ENCODE data around the gene ZNF853. TPM values are rescaled to one million over a fixed set of nuclear protein-coding genes. Genes with fewer than 3 reads are reported as not detected.
"Not testable (repeated sequence)": the region's sequence is repeated elsewhere in the genome, so short reads cannot be mapped to it uniquely, and the experiment has no call there.

Gene ZNF853
- 1.1 and 4.8 TPM in 2 replicates for total RNA-seq

GRCh38 chr7:6614953-6615722 lies at the start of gene ZNF853:
Gene ZNF853 (plus strand): TSS chr7:6615610. CDS start chr7:6616175, 565 bp downstream.
- DNase-seq (ENCODE audit: low read depth in 2 of 2), result no peak

GRCh38 chr7:6565655-6566054 lies 49.8 kb upstream of the ZNF853 start:
- DNase-seq (ENCODE audit: low read depth in 2 of 2), result no peak

GRCh38 chr7:6567886-6568285 lies 47.5 kb upstream of the ZNF853 start:
- DNase-seq (ENCODE audit: low read depth in 2 of 2), result no peak

GRCh38 chr7:6571160-6571779 lies 44.1 kb upstream of the ZNF853 start:
- no peak for DNase-seq (ENCODE audit: low read depth in 2 of 2)

DNA sequence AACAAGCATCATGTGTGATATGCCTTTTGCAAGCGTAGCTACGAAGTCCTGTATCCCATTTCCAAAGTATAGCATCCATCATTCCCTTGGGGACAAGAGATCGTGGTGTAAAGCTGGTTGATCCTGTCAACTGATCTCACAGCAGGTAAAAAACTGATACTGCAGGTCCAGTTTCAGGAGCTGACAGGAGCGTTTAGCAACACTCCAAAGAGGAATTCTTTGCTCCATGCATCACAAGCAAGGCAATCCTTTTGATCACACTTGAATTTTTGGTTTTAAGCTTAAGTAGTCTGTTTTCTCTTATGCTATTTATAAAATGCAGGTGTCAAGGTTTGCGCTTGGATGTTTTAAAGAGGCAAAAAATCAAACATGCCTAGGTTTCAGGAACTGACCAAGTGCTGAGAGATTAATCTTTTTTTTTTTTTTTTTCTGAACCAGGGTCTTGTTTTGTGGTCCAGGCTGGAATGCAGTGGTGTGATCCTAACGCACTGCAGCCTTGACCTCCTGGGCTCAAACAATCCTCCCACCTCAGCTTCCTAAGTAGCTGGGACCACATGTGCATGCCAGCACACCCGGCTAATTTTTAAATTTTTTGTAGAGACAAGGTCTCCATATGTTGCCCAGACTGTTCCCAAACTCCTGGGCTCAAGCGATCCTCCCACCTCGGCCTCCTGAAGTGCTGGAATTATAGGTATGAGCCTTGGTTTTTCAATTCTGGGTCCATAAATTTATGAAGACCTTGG lies 40.0 kb upstream of the ZNF853 start:
- no peak for DNase-seq (ENCODE audit: low read depth in 2 of 2)

- no peak for DNase-seq (ENCODE audit: low read depth in 2 of 2)
These were observed 39.2 kb upstream of the ZNF853 start for GRCh38 chr7:6576024-6576866.

- DNase-seq (ENCODE audit: low read depth in 2 of 2), result not testable (repeated sequence)
These were observed 38.5 kb upstream of the ZNF853 start for GRCh38 chr7:6576867-6577368.

DNA sequence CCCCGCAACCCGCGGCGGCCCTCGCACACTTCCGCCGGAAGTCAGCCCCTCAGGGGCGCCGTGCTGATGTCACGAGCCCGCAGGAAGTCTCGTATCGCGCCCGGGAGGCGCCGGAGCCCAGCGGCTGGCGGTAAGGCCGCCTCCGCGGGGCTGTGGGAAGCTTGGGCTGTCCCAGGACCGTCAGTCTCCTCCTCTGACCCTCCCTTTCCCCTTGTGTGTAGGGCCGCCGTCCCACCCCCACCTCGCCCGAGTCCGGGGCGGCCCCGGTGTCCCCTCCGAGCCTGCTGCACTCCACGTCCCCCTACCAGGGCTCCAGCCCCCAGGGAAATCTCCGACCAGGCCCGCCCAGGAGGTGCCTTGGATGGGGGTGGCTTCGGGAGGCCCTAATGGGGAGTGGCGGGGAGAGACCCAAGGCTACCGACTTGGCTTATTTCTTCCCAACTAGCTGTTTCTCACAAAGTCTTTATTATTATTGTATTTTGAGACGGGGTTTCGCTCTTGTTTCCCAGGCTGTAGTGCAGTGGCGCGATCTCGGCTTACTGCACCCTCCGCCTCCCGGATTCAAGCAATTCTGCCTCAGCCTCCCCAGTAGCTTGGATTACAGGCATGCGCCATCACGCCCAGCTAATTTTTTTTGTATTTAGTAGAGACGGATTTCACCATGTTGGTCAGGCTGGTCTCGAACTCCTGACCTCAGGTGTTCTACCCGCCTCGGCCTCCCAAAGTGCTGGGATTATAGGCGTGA lies 37.9 kb upstream of the ZNF853 start, which contains the start of gene ZDHHC4:
ZDHHC4 (plus strand) TSS at position 86 of the 745 bp plus-strand sequence. CDS start 3,108 bp downstream, outside the sequence.
- DNase-seq (ENCODE audit: low read depth in 2 of 2), result peak; percentile 84 to 90

- no peak for DNase-seq (ENCODE audit: low read depth in 2 of 2)
These were observed 37.0 kb upstream of the ZNF853 start for GRCh38 chr7:6578114-6579084.

GRCh38 chr7:6579446-6579845 lies 36.0 kb upstream of the ZNF853 start:
- DNase-seq (ENCODE audit: low read depth in 2 of 2), result peak in 1 of 2 donors; percentile 36

GRCh38 chr7:6585746-6586432 lies 29.5 kb upstream of the ZNF853 start:
- DNase-seq (ENCODE audit: low read depth in 2 of 2), result not testable (repeated sequence)

GRCh38 chr7:6588566-6588965 lies 26.8 kb upstream of the ZNF853 start:
- DNase-seq (ENCODE audit: low read depth in 2 of 2), result no peak

DNA sequence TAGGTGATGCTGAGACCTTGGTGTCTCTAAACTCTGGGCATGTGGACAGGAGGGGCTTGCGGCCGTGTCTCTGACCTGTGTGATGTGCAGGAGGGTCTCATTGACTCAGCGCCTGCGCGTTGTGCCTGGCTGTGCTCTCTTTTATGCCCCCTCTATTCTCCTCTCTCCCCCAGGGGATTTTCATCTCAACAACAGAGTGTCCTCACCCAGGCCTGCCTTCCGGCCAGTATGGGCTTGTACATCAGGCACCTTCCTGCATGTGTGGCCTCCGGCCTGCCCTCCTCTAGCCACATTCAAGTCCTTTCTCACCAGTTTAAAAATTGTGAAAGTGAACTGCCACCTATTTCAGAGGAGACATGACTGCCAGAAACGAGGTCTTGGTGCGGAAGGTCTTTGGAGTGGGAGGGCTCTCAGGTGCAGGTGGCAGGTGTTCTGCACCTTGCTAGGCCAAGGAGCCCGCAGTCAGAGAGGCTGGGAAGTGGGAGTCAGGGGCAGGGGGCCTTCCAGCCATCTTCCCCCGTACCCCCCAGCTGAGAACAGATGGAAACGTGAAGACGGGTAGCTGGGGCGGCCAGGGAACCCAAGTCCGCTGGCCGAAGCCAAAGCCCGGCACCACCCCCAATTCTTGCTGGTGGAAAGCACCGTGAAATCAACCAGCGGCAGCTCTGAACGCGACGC lies 26.1 kb upstream of the ZNF853 start:
- no peak for DNase-seq (ENCODE audit: low read depth in 2 of 2)

- DNase-seq (ENCODE audit: low read depth in 2 of 2), result peak; percentile 83 to 90
These were observed 25.4 kb upstream of the ZNF853 start, which contains the start of gene INTS15 for GRCh38 chr7:6589829-6590644. Gene INTS15 (plus strand): TSS chr7:6590021. CDS start chr7:6590284, 263 bp downstream.

- no peak for DNase-seq (ENCODE audit: low read depth in 2 of 2)
These were observed 24.7 kb upstream of the ZNF853 start for GRCh38 chr7:6590645-6591110.

DNA sequence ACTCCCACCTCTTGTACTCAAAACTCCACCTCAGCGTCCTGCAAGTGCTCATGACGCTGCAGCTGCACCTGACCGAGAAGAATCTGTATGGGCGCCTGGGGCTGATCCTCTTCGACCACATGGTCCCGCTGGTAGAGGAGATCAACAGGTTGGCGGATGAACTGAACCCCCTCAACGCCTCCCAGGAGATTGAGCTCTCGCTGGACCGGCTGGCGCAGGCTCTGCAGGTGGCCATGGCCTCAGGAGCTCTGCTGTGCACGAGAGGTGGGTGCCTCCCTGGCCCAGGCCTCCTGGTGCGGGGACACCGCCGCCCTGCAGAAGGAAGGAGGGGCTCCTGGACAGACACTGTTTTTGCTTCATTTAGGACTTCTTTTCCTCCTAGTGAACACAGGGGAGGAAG lies 15.3 kb upstream of the ZNF853 start:
- no peak for DNase-seq (ENCODE audit: low read depth in 2 of 2)

GRCh38 chr7:6604458-6604857 lies 11.0 kb upstream of the ZNF853 start:
- no peak for DNase-seq (ENCODE audit: low read depth in 2 of 2)
